NCI-H2227 (cell line): Measurements from ENCODE around the gene LYVE1.
A peak's percentile ranks its signal among the peaks of the same experiment; 100 is the strongest.

Experiments
- DNase-seq: peaks from one replicate; lab custom pipeline; 2025; ENCODE audit not compliant: unreplicated experiment; lab: John Stamatoyannopoulos, UW

Gene LYVE1

GRCh38 chr11:10561043-10561818 is 7.2 kb downstream of the LYVE1 start:
- no peak for DNase-seq

DNA sequence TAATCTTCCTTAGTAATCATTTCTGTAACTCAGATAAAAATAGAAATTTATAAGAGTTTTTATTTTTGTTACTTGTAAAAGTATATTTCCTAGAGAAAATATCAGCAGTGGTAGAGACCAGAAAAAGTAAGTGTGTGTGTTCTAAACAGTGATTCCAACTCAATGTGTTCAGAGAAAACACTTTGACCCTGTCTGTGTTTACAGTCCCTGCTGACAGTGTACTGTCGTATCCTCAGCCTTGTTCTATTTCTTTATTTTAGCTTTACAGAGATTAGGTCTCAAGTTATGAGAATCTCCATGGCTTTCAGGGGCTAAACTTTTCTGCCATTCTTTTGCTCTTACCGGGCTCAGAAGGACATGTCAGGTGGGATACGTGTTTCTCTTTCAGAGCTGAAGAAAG is 10.2 kb downstream of the LYVE1 start:
- no peak for DNase-seq

DNA sequence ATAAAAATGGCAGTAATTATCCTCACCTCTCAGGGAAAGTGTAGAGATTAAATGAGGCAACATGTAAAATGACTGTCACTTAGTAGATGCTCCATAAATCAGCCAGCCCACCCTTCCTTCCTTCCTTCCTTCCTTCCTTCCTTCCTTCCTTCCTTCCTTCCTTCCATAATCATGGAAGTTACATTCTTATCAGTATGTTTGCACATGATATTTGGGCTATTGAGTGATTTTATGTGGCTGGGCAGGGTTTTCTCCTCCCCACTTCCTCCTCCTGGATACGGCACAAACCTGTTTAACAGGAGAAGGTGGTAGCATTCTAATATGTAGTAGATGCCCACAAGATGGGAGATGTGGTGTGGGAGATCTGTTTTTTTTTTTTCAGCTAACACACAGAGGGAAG is 11.9 kb downstream of the LYVE1 start:
- DNase-seq: no peak

- no peak for DNase-seq
Observed at GRCh38 chr11:10551845-10552352, 16.6 kb downstream of the LYVE1 start.

- DNase-seq: no peak
Observed at GRCh38 chr11:10551290-10551592, 17.2 kb downstream of the LYVE1 start.

DNA sequence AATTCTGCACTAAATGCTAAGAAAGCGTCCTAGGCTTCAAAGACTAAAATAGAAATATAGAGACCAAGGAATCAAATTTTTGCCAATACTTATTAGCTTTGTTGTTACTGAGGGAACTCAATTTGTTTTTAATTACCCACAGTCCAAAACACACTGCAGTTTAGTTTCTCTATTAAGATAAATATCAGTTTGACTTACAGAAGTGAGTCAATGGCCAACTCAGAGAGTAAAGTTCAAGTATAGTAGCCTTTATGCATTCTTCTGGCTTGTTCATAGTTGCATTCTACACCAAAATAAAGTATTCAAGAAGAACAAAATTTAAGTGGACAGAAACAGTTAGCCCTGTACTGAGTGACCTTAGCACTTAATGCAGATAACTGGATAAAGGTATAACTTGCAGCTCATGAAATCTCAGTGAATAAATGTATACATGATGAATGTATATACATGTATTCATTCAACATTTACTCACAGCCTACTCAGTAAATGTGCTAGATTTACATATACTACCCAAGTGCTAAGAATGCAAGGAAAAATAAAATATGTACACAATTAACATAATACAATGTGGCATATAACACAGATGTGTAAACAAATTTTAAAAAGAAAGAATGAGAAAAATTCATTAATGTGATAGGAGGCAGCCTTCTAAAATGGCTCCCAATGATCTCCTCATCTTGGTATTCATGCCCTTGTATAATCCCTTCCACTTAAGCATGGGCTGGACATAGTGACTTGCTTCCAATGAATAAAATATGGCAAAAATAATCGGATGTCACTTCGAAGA is 17.8 kb downstream of the LYVE1 start:
- DNase-seq: no peak

GRCh38 chr11:10544491-10545465 is 23.7 kb downstream of the LYVE1 start:
- DNase-seq: no peak

DNA sequence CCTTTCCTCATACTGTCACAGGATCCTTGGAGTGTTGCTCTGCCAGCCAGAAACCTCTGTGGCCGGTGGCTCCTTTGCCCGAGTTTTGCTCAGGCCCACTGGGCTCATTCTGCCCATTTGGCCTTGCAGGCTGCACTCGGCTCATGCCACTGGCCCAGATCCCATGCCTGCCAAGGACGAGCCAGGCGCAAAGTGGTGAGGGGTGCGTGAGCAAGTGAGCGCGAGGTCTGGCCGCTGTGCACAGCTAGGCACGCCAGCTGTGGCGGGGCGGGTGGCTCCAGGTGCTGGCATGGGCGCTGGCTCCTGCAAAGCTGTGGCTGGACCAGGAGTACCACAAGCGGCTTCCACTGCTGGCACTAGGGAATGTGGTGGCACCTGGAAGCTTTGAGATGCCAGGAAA is 24.7 kb downstream of the LYVE1 start:
- DNase-seq: no peak

DNA sequence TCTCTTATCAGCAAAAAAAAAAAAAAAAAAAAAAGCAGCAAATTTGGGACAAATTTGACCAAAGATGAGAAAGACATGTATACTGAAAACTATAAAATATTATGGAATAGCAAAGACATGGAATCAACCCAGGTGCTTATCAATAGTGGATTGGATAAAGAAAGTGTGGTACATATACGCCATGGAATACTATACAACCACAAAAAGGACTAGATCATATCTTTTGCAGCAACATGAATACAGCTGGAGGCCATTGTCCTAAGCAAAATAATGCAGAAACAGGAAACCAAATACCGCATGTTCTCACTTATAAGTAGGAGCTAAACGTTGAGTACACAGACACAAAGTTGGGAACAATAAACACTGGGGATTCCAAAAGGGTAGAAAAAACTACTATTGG is 25.7 kb downstream of the LYVE1 start:
- DNase-seq: no peak

GRCh38 chr11:10541561-10541930 is 26.9 kb downstream of the LYVE1 start:
- DNase-seq: peak; percentile 74

GRCh38 chr11:10540915-10541560 is 27.4 kb downstream of the LYVE1 start, which contains the start of gene RNF141:
TSS of gene RNF141 (minus strand) at chr11:10541187. CDS start at chr11:10534158, 7,029 bp downstream.
- peak; percentile 98 for DNase-seq

- peak; percentile 60 for DNase-seq
Observed at GRCh38 chr11:10540546-10540914, 27.9 kb downstream of the LYVE1 start.

GRCh38 chr11:10539339-10539738 is 29.1 kb downstream of the LYVE1 start:
- no peak for DNase-seq

GRCh38 chr11:10538924-10539323 is 29.5 kb downstream of the LYVE1 start:
- no peak for DNase-seq

GRCh38 chr11:10537600-10537999 is 30.9 kb downstream of the LYVE1 start:
- no peak for DNase-seq

GRCh38 chr11:10534316-10534715 is 34.1 kb downstream of the LYVE1 start:
- no peak for DNase-seq

GRCh38 chr11:10533323-10533722 is 35.1 kb downstream of the LYVE1 start:
- DNase-seq: no peak

GRCh38 chr11:10532526-10532925 is 35.9 kb downstream of the LYVE1 start:
- DNase-seq: no peak

DNA sequence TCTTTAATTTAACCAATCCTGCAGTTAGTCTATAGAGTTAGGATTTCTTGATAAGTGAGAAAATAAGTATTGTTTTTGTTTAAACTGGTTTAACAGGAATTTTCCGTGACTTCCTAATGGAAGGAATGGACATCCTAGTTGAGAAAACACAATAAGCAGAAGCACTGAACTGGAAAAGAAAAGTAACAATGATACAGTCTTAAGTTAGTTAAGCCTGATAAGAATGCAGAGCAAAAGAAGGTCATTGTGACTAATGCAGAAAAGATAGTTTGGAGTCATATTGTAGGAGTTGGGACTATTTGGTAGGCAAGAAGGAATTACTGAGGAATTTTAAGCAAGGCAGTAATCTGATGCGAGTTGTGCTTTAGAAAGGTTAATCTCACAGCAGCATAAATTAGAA is 39.2 kb downstream of the LYVE1 start:
- DNase-seq: no peak

DNA sequence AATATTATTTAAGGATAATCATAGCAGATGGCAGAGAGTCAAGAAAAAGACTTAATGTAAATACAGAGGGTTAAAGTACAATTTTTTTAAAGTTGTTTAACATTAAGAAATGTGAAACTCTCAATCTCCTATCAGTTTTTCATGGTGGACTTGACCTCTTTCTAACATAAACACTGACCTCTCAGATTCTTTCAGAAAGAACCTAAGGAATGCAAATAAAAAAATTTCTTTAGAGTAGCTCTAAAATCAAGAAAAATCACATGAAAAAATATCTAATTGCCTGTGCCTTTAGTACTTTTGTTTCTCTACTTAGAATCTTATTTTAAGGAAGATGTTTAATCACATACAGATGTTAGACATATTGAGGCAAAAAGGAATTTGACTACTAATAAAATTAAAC is 40.3 kb downstream of the LYVE1 start:
- no peak for DNase-seq
